ENCODE results near the gene ZNF813. TPM values are rescaled to one million over a fixed set of nuclear protein-coding genes. Genes with fewer than 3 reads are reported as not detected.
"Not testable (repeated sequence)": the region's sequence is repeated elsewhere in the genome, so short reads cannot be mapped to it uniquely, and the experiment has no call there.

ZNF813 gene
- total and polyA plus RNA-seq, 9 of the 15 experiments (the other 6 are each of a cell fraction or from before 2014, with no cell fraction given): 1.3 to 8.0 (median 5.3) TPM

- TF ChIP-seq MBD1 (CRISPR knock-in tag; IDR thresholded peaks at IDR 0.05) (no peak), STAT5A (IDR thresholded peaks at IDR 0.05; ENCODE audit: borderline replicate concordance, low read length) (no peak)
These were observed at the start of gene ZNF813 (continued) for GRCh38 chr19:53467485-53468262.

GRCh38 chr19:53420520-53421315 is 46.8 kb upstream of the ZNF813 start:
- DNase-seq (ENCODE audit: extremely low read depth in 1 of 4, low spot score in 3 of 4); H3K36me3 ChIP-seq (ENCODE audit: control insufficient read depth, insufficient read depth, low read length); FAIRE-seq; H3K4me1 ChIP-seq (replicated peaks in 1 of 2; ENCODE audit: control insufficient read depth in 2 of 2, insufficient read depth in 2 of 2, low read length in 2 of 2); H3K9me1 ChIP-seq (ENCODE audit: control insufficient read depth, insufficient read depth, low read length); H3K79me2 ChIP-seq (ENCODE audit: control insufficient read depth, insufficient read depth, low read length); BruUV-seq (replicated peaks); POLR2A ChIA-PET; H3K4me3 ChIP-seq; H2AFZ ChIP-seq (ENCODE audit: low read depth, low read length); H3K27me3 ChIP-seq (ENCODE audit: control insufficient read depth in 2 of 2, insufficient read depth in 2 of 2, low read length in 2 of 2); H3K4me2 ChIP-seq (ENCODE audit: insufficient read depth, low read length); ATAC-seq; H3K27ac ChIP-seq (ENCODE audit: extremely low read depth, low read depth, low read length); H3K9ac ChIP-seq (ENCODE audit: insufficient read depth in 1 of 2, low read depth in 2 of 2, low read length in 2 of 2); H4K20me1 ChIP-seq (replicated peaks; ENCODE audit: control insufficient read depth, insufficient read depth, low read length); H3K9me3 ChIP-seq (replicated peaks; ENCODE audit: control insufficient read depth, insufficient read depth, low read depth, low read length): not testable (repeated sequence)
- 19% methylated on average over 11 of the region's 11 CpGs for WGBS (ENCODE audit: insufficient coverage, low coverage, missing lambda C conversion rate)
- CTCF ChIA-PET (ENCODE audit: low intra/inter-chr PET ratio): interaction anchor here (1.1 kb wide), 1 partner anchor 12 kb away, joined by 3 read pairs; no protein-coding TSS in a partner anchor
- intact Hi-C loops (cut with micrococcal nuclease): loop anchor here (5.0 kb wide), 1 partner anchor 327 kb away; no protein-coding TSS in a partner anchor
- in situ Hi-C loops (cut with MboI): loop anchor here (5.0 kb wide), 1 partner anchor 82 kb away; no protein-coding TSS in a partner anchor

Measured in K562 (cell line).